Nucleus accumbens (tissue), 56 donors: ENCODE data around the gene KISS1.
A peak's percentile ranks its signal among the peaks of the same experiment; 100 is the strongest.
"Not testable (repeated sequence)": the region's sequence is repeated elsewhere in the genome, so short reads cannot be mapped to it uniquely, and the experiment has no call there.

Experiments used
- DNase-seq, 56 donors: peaks; one replicate each; lab custom pipeline; 2025; lab: John Stamatoyannopoulos, UW

The KISS1 gene, protein sequence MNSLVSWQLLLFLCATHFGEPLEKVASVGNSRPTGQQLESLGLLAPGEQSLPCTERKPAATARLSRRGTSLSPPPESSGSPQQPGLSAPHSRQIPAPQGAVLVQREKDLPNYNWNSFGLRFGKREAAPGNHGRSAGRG

DNA sequence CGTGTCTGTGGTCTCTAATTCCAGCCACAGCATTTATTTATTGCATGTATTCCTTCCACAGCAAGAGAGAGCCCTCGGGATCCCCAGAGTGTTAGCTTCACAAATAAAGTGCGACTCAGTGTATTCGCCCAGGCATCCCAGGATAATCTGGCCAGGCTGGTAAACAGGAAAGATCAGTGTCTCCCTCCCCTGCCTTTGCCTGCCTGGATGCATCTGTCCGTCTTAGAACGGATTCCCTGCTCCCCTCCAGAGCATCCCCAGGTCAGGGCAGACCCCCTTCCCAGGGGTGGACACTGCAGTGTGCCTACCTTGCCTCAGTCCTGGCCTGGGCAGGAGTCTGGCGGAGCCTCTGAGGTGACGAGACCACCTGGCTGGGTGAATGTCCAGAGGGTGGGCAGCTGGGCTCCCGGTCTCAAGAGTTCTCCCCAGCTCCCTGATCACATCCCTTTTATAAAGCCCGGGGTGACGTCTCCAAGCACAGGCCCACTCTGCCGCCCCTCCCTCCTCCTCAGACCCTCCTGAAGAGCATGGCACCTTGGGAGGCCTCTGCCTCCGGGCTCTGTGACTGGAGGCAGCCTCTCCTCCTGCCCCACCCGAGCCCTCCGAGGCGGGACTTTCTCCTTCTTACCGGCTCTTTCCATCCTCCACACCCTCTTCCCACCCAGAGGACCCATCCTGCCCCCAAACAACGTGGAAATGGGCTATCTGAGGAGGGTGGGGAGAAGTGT, at the start of gene KISS1:
Gene KISS1, minus strand, starts transcription at position 424 of the 728 bp plus-strand sequence. CDS start 3,615 bp downstream, outside the sequence.
- DNase-seq, result no peak

DNA sequence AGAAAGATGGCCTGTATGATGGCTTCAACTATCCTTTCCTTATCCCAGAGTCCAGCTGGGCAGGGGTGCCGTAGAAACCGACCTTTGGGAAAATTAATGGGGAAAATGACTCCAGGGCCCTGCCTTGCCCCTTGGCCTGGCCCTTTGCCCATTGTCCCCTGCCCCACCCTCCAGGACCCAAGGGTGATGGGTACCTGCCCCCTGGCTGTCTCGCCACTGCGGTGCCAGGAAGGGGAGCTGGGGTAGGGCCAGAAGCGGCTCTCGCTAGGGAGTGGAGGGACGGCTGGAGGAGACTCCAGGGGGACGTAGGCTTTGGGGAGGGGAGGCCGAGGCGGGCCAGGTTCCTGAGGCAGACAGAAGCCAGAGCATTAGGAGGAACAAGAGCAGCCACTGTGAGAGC, 46.6 kb upstream of the KISS1 start:
- no peak for DNase-seq

DNA sequence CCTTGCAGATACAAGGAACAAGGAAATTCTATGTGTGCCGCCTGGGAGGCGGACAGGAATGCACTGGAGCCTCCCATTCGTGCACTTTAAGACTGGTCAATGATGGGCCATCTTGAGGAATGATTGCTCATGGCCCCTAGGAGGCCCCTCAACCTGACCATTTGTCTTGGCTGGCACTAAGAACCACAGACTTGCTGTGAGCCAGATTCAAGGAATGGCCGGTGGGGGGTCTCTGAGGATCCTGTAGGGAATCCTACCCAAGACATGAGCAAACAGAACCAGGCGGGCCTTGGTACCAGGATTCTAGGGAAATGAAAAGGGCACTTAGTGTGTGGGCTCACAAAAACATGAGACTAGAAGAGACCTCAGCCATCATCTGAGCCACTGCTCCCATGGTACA, 45.6 kb upstream of the KISS1 start:
- no peak for DNase-seq

DNA sequence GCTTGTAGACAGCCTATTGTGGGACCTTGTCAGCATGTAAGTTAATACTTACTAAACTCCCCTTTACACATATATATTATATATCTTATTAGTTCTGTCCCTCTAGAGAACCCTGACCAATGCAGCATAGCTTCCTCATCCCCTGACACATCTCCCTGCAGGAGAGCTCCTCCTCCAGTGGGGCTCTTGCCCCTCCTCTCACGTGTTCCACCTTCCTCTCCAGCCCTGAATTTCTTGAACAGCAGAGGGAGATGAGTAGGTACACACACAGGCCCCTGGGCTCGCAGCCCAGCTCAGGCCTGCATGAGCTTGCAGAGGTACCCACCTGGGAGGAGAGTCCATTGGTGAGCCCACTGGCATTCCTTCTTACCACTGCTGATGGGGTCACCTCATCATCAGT, 44.8 kb upstream of the KISS1 start:
- no peak for DNase-seq

DNA sequence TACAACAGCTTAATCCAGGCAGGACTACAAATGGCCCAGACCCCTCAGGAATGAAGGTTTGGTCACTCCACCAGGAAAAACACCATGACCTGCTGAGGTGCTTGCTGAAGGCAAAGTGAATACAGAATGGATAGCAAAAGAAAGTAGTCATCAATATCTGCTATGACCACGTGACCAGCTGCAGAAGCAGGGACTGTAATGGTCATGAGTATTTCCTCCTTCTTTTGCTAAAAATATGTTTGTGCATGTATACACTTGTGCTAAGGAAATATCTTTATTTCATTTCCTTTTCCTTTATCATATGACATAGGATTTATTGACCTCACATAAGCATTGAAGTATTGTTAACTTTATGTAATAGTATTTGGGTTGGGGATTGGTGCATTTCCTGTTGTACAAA, 43.9 kb upstream of the KISS1 start:
- DNase-seq, result no peak

DNA sequence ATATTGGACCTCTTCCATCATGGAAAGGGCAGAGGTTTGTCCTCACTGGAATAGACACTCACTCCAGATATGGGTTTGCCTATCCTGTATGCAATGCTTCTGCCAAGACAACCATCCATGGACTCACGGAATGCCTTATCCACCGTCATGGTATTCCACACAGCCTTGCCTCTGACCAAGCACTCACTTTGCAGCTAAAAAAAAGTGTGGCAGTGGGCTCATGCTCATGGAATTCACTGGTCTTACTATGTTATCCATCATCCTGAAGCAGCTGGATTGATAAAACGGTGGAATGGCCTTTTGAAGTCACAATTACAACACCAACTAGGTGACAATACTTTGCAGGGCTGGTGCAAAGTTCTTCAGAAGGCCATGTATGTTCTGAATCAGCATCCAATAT, 43.1 kb upstream of the KISS1 start:
- not testable (repeated sequence) for DNase-seq

DNA sequence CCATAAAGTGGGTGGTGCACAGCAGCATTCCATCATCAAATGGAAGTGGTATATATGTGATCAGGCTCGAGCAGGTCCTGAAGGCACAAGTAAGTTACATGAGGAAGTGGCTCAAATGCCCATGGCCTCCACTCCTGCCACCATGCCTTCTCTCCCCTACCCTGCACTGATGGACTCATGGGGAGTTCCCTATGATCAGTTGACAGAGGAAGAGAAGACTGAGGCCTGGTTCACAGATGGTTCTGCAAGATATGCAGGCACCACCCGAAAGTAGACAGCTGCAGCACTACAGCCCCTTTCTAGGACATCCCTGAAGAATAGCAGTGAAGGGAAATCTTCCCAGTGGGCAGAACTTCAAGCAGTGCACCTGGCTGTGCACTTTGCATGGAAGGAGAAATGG, 42.2 kb upstream of the KISS1 start:
- DNase-seq, result not testable (repeated sequence)

DNA sequence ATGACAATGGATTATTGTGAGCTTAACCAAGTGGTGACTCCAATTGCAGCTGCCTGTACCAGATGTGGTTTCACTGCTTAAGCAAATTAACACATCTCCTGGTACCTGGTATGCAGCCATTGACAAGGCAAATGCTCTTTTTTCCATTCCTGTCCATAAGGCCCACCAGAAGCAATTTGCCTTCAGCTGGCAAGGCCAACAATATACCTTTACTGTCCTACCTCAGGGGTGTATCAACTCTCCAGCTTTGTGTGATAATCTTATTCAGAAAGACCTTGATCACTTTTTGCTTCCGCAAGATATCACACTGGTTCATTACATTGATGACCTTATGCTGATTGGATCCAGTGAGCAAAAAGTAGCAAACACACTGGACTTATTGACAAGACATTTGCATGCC, 41.2 kb upstream of the KISS1 start:
- not testable (repeated sequence) for DNase-seq

DNA sequence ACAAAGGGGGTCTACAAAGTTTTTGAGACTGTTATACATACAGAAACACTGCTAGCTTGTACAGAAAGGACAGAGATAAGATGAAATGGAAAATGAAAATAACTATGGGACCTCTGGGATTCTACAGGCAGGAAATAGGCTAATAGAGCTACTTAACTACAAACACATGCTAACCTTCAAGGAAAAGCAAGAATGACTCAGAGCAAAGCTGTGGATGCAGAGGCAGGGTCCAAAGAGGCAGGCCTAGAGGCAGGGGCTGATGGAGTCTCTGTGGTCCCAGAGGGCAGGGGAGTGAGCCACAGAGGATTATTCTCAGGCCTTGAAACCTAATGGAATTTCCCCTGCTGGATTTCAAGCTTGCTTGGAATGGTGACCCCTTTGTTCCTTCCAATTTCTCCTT, 36.2 kb upstream of the KISS1 start:
- no peak for DNase-seq

DNA sequence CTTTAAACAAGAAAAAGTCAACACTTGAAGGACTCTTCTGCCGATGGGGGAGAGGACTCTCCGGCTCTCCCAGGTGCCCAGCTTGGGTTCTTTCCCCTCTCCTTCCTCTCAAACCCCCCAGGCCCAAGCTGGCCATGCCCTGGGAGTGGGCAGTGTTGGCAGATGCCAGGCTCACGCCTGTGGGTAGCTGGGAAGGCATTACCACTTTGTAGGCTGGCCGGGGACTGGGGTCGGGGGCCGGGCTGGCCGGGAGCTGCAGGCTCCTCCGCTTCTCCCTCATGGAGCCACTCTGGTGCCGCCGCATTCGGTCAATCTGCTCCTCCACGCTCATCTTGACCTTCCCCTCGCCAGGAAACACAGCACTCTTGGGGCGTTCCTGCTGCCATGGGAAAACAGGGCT, 33.9 kb upstream of the KISS1 start:
- no peak for DNase-seq

DNA sequence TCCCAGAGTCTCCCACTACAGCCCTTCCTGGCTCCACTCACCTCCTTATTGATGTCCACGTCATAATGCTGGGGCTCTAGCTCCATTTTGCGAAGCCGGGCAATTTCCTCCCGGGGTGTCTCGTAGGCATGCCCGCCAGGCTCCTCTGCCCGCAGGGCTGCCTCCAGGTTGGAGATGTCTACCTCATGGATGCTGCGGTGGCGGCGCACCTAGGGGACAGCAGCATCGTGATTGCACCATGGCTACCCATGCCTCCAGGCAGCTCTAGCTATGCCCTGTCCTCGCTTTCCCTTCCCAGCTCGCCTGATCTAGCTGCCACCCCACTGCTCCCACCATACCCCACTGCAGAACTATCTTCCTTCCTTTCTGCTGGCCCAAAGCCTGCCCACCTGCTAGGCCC, 32.6 kb upstream of the KISS1 start:
- DNase-seq, result no peak

DNA sequence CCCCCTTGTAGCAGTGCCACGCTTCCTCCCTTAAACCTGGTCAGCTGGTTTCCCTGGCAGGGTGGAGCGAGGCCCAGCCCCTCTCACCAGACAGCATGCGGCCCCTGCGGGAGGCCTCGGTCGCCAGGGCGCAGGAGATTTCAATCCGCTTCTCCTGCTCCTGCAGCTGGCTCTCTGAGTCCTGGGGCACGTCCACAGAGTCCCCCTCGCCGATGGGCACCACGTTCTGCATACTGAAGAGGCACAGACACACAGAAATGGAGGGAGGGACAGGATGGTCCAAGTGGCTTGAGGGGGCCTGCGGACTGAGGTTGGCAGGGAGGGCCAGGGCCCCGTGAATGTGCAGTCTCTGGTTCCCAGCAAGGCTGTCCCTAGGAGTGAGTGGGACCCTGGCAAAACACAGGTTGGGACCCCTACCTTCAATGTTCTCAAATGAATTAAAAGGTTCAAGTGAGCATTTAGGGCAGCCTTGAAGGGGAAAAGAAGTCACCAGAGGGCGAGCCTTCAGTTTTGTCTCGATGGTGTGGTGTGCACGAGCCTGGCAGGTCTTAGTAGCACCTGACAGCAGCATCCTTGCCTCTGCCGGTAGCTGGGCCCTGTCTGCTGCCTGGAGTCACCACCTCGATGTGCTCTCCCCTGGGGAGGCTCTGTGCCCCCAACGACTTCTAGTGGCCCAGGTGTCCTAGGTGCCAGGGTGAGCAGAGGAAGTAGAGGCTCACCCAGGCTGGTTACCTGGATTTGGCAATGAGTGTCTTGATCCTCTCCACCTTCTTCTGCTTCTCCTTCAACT, 31.9 kb upstream of the KISS1 start:
- no peak for DNase-seq

DNA sequence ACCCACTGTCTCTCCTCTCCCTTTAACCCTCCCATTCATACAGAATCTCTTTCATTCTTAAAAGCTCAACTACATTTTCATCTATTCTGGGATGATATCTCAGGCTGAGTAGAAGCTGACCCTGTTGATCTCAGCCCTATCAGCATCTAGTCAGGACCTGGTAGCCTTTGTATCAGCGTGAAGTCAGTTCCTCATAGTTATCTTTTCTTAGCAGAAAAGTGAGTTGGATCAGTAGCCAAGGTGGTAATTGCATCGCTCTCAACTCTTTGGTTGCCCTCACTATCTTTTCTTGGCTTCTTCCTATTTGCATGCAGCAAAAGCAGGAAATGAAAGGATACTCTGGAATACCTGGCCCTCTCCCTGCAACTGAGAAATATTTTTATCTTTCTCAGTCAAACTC, 31.1 kb upstream of the KISS1 start:
- DNase-seq, result no peak

DNA sequence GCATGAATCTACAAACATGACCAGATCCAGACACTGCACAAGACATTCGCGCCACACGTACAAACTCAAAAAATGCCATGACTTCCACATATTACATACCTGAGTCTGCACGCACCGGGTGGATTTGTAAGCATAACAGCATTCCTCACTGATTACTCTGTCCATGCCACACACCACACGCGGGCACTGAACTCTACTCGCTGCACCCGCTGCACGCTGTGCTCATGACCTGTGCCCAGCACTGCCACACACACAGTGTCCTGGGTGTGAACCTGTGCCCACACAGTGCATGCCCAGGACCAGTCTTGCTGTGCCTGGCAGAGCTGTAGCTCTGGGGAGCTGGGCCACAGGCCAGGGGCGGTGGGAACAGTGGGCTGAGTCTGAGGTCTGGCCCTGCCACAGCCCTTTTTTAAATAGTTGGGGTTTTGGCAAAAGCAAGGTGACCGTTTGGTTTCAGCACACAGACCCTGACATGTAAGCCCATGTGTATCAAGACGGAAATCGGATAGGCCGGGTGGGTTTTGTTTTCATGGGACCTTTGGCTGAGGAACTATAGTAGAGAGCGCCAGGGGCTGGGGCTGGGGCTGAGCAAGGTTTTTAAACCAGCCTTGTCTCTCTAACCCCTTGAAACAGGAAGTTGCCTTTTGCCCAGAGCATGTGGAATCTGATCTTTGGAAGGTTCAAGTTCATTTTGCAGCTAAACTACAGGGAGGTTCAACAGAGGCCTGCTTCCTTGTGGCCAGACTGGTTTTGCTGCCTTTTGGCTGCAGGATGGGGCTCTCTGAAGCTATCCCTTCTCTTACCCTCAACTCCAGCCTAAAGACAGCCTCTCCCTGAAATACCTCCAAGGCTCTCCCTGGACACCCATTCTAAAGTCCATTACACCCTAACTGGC, 29.8 kb upstream of the KISS1 start:
- no peak for DNase-seq

DNA sequence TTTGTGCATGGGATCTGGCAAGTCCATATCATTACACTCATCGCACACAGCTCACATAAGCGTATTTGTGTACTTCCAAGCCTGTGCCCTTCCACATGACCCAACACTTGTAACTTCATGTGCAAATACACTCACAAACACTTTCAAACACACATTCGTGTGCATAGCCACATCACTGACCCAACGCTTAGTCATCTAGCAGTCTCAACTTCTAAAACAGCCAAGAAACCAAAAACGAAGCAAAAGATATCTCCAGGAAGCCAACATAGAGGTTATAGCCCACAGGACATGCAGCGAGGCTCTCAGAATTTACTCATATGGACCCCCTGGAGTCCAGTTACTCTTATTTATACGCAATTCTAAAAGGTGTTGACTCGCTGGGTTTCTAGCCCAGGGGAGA, 28.4 kb upstream of the KISS1 start:
- DNase-seq, result no peak

DNA sequence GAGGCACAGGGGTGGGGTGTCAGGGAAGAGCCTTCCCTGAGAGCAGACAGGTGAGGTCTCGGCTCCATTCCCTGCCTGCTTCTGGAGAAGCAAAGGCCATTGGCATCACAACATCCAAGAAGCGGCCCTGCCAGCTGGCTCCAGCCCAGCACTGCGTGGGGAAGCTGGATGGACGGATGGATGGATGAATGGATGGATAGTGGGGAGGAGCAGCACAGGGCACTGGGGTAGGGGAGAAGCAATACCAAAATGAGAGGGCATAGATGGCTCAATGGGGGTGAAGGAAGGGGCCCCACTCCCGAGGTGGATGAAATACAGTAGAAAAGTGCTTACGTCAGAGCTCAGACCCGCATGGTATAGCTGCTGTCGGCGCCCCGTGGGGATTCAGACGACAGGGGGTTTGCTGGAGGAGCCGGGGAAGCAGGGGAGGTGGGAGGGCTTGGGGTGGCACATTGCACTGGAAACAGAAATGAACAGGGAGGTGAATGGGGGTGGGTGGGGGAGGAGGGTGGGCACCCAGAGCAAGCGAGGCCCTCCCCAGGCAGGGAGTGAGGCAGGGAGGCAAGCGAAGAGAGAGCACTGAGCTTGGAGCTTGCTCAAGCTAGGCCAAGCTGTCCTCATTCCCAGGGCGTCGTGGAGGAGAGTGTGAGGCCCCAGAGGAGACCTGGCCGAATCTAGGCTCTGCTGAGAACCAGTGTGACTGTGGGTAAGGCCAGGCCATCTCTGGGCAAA, 27.0 kb upstream of the KISS1 start:
- peak in 1 of 56 donors; percentile 2 for DNase-seq

DNA sequence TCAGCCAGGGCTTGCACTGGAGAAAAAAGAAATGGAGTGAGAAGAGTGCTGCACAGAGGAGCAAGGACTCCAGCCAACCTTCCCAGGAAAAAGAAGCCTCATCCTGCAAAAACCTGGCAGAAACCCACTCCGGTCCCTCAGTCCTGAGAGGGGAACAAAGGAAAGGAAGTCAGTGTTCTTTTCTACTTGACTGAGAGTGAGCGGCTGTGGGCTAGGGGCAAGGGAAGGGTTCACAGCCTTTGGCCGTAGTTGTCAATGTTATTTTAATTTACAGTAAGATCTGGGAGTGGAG, 26.4 kb upstream of the KISS1 start:
- no peak for DNase-seq

DNA sequence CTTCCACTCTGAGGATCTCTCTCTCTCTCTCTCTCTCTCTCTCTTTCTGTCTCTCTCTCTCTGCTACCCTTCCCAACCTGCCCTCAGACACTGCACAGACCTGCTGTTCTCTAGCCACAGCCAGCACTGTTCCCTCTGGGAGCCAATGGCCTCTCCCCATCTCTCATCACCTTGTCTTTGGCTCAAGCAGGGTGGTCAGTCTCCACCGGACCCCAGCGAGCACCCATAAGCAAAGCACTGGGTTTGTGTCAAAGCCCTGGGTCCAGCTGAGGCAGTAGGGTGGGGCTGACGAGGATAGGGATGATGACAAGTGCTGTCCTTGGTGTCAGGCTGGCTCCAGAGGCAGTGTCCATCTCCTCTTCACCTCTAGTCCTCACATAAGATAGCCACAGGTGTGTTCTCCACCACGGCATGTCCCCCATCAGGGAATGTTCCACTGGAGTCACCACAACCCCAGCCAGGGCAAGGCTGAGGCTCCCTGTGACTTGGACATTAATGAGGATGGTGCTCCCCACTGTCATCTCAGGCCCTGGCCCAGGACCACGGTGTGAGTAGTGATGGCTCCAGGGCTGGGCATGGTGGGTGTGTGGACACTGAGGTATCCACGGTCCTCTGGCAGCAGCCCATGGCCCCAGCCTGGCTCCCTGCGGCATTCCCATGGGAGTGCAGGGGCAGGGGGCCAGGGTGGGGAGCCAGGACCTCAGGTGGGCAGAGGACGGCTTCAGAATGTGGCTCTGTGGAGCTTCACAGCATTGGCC, 25.9 kb upstream of the KISS1 start:
- DNase-seq, result no peak

DNA sequence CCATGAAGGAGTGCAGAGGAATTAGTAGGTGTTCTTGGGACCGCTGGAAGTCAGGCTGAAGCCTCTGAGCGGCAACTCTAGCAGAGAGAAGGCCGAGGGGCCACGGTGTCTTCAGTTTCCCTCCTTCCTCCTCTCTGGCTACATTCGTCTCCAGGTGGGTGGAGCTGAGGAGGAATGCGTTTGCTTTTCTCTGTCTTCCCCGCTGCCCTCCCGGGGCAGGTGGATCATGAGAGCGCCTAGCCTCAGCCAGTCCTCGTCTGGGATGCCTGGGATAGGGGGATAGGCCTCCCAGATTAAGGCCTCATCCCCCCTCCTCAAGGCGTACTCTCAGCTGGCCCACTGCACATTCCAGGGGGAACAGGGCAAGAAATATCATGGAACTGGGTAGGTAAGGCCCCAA, 25.0 kb upstream of the KISS1 start:
- DNase-seq, result no peak
